H9 (cell line): ENCODE data around the gene MAPK8IP2. TPM values are rescaled to one million over a fixed set of nuclear protein-coding genes. Genes with fewer than 3 reads are reported as not detected.
"Not testable (repeated sequence)": the region's sequence is repeated elsewhere in the genome, so short reads cannot be mapped to it uniquely, and the experiment has no call there.

Experiments used
- DNase-seq: peaks from one replicate; pipeline ENCODE4 v3.0.0-alpha.2; 2017
- H2AFZ ChIP-seq: one replicate; pipeline ENCODE4 v1.6.1; 2013; ENCODE audit warnings: mild to moderate bottlenecking, low read length, control low read depth, moderate library complexity
- H2AK5ac ChIP-seq: 2 replicates; pipeline ENCODE4 v1.6.1; 2013; ENCODE audit warnings: low read length, control low read depth, mixed read lengths; ENCODE audit not compliant: insufficient read length
- H2BK120ac ChIP-seq: one replicate; pipeline ENCODE4 v1.6.1; 2013; ENCODE audit warnings: low read depth, mild to moderate bottlenecking, low read length, control low read depth, inconsistent platforms; ENCODE audit not compliant: poor library complexity, severe bottlenecking
- H2BK12ac ChIP-seq: 2 replicates; pipeline ENCODE4 v1.6.1; 2013; ENCODE audit warnings: low read length, control low read depth, mixed read lengths, low read depth; ENCODE audit not compliant: insufficient read length
- H2BK15ac ChIP-seq: 2 replicates; pipeline ENCODE4 v1.6.1; 2013; ENCODE audit warnings: low read depth, low read length, control low read depth
- H2BK20ac ChIP-seq: one replicate; pipeline ENCODE4 v1.6.1; 2013; ENCODE audit warnings: low read depth, mild to moderate bottlenecking, low read length, control low read depth, inconsistent platforms; ENCODE audit not compliant: poor library complexity, severe bottlenecking
- H2BK5ac ChIP-seq: 2 replicates; pipeline ENCODE4 v1.6.1; 2013; ENCODE audit warnings: low read length, control low read depth, mixed read lengths; ENCODE audit not compliant: insufficient read length
- H3K14ac ChIP-seq: 2 replicates; pipeline ENCODE4 v1.6.1; 2013; ENCODE audit warnings: low read length, control low read depth; ENCODE audit not compliant: insufficient read depth
- H3K18ac ChIP-seq: 2 replicates; pipeline ENCODE4 v1.6.1; 2013; ENCODE audit warnings: low read depth, mild to moderate bottlenecking, mixed read lengths, low read length, control low read depth; ENCODE audit not compliant: insufficient read length
- H3K23ac ChIP-seq: 2 replicates; pipeline ENCODE4 v1.6.1; 2013; ENCODE audit warnings: low read length, control low read depth, mixed read lengths, low read depth; ENCODE audit not compliant: insufficient read length
- H3K23me2 ChIP-seq: 2 replicates; pipeline ENCODE4 v1.6.1; 2013; ENCODE audit warnings: low read depth, mild to moderate bottlenecking, mixed read lengths, low read length, control low read depth; ENCODE audit not compliant: insufficient read length, poor library complexity, severe bottlenecking
- H3K27ac ChIP-seq: 2 replicates; pipeline ENCODE4 v1.5.1; 2013; ENCODE audit warnings: low read length, control low read depth, mixed read lengths, low read depth; ENCODE audit not compliant: insufficient read length
- H3K27me3 ChIP-seq: 2 replicates; pipeline ENCODE4 v1.6.1; 2013; ENCODE audit warnings: low read length, control low read depth, inconsistent platforms; ENCODE audit not compliant: insufficient read depth
- H3K4ac ChIP-seq: 2 replicates; pipeline ENCODE4 v1.6.1; 2013; ENCODE audit warnings: low read depth, mild to moderate bottlenecking, control low read depth, inconsistent platforms, low read length, moderate library complexity
- H3K4me1 ChIP-seq: 2 replicates; pipeline ENCODE4 v1.6.1; 2013; ENCODE audit warnings: low read length, control low read depth, inconsistent platforms; ENCODE audit not compliant: insufficient read depth
- H3K4me2 ChIP-seq: 2 replicates; pipeline ENCODE4 v1.6.1; 2013; ENCODE audit warnings: low read length, control low read depth, mixed read lengths; ENCODE audit not compliant: insufficient read length, insufficient read depth
- H3K56ac ChIP-seq: 2 replicates; pipeline ENCODE4 v1.6.1; 2013; ENCODE audit warnings: low read depth, mild to moderate bottlenecking, mixed read lengths, low read length, control low read depth; ENCODE audit not compliant: insufficient read length
- H3K79me1 ChIP-seq: 2 replicates; pipeline ENCODE4 v1.6.1; 2013; ENCODE audit warnings: low read depth, mild to moderate bottlenecking, moderate library complexity, low read length, control low read depth, inconsistent platforms; ENCODE audit not compliant: insufficient read depth, poor library complexity, severe bottlenecking
- H3K79me2 ChIP-seq: 2 replicates; pipeline ENCODE4 v1.6.1; 2013; ENCODE audit warnings: low read length, control low read depth, inconsistent platforms; ENCODE audit not compliant: insufficient read depth
- H3K9ac ChIP-seq: 2 replicates; pipeline ENCODE4 v1.6.1; 2013; ENCODE audit warnings: low read length, control low read depth, mixed read lengths; ENCODE audit not compliant: insufficient read length; ENCODE audit errors: extremely low read depth
- H3K9me3 ChIP-seq: one replicate; pipeline ENCODE4 v1.6.1; 2013; ENCODE audit warnings: low read depth, low read length, inconsistent platforms; ENCODE audit not compliant: control insufficient read depth
- H3T11ph ChIP-seq: one replicate; pipeline ENCODE4 v1.6.1; 2013; ENCODE audit warnings: mild to moderate bottlenecking, low read length, control low read depth, inconsistent platforms
- H4K20me1 ChIP-seq: one replicate; pipeline ENCODE4 v1.6.1; 2013; ENCODE audit not compliant: control insufficient read depth, insufficient read length, insufficient read depth
- H4K5ac ChIP-seq: 2 replicates; pipeline ENCODE4 v1.6.1; 2013; ENCODE audit warnings: low read depth, mild to moderate bottlenecking, mixed read lengths, low read length, control low read depth; ENCODE audit not compliant: insufficient read length
- H4K8ac ChIP-seq: replicated peaks from 2 replicates; pipeline ENCODE4 v1.6.1; 2013; ENCODE audit warnings: low read length, control low read depth, mixed read lengths, low read depth; ENCODE audit not compliant: insufficient read length
- H4K91ac ChIP-seq: 2 replicates; pipeline ENCODE4 v1.6.1; 2013; ENCODE audit warnings: low read depth, mild to moderate bottlenecking, moderate library complexity, mixed read lengths, low read length, control low read depth; ENCODE audit not compliant: insufficient read length
- H3K27ac Mint-ChIP-seq, 3 experiments: 2 replicates in 2 of 3; 3 replicates in 1 of 3; pipeline ENCODE4 v1.8.0; 2020 to 2021; ENCODE audit warnings: mixed read lengths in 3 of 3, mild to moderate bottlenecking in 1 of 3, moderate library complexity in 1 of 3
- H3K27me3 Mint-ChIP-seq: 2 replicates; pipeline ENCODE4 v1.8.0; 2021; ENCODE audit warnings: low read depth, mild to moderate bottlenecking, moderate library complexity, mixed read lengths
- H3K36me3 Mint-ChIP-seq, 3 experiments: 2 replicates in 2 of 3; 3 replicates in 1 of 3; pipeline ENCODE4 v1.8.0; 2020 to 2021; ENCODE audit warnings: low read depth in 3 of 3, mixed read lengths in 3 of 3; ENCODE audit not compliant: insufficient read depth in 1 of 3
- H3K4me1 Mint-ChIP-seq, 2 experiments: 2 replicates each; pipeline ENCODE4 v1.8.0; 2020; ENCODE audit warnings: mixed read lengths in 2 of 2
- H3K4me3 Mint-ChIP-seq, 2 experiments: 2 replicates in 1 of 2; 3 replicates in 1 of 2; pipeline ENCODE4 v1.8.0; 2020 to 2021; ENCODE audit warnings: mild to moderate bottlenecking in 2 of 2, mixed read lengths in 2 of 2, moderate library complexity in 1 of 2
- H3K9me3 Mint-ChIP-seq, 2 experiments: 2 replicates in 1 of 2; 3 replicates in 1 of 2; pipeline ENCODE4 v1.8.0; 2020; ENCODE audit warnings: mild to moderate bottlenecking in 2 of 2, mixed read lengths in 2 of 2, moderate library complexity in 1 of 2
- CTCF ChIP-seq: fragments of 200-600 bp; sonication (generic); conservative IDR thresholded peaks from 3 replicates; pipeline ENCODE4 v1.8.0; 2021; ENCODE audit warnings: antibody characterized with exemption, mild to moderate bottlenecking
- WGBS: extraction: QIAGEN DNeasy Blood & Tissue Kit; methylation state at CpG from one replicate; pipeline ENCODE4 v1.1.7; 2013; ENCODE audit warnings: missing lambda C conversion rate, low lambda C conversion rate, mixed read lengths; ENCODE audit not compliant: insufficient read length; ENCODE audit errors: extremely low coverage; 5-methylcytosine and 5-hydroxymethylcytosine counted together
- total RNA-seq: library from RNA; stranded (reverse); gene quantifications from 2 replicates; pipeline ENCODE4 v1.2.1, GENCODE V29; 2021

Gene MAPK8IP2
- total RNA-seq, 1 experiment from 2014 or later, result 5.7 TPM

- Mint-ChIP-seq H3K36me3 (no peaks in the 10 kb centered on the region; a peak in 1 of 7 replicates), H3K4me3 (no peak overlapping the region), H3K27me3 (peaks cover 31% of the 10 kb centered on the region), H3K27ac (peak overlapping the region in 1 of 3 experiments; percentile 75; a peak in 1 of 7 replicates), H3K9me3 (no peaks in the 10 kb centered on the region), H3K4me1 (peaks cover 4 to 5% of the 10 kb centered on the region in 2 experiments)
- Histone ChIP-seq H2BK120ac (no peak overlapping the region), H2AK5ac (no peak overlapping the region), H3K79me2 (no peaks in the 10 kb centered on the region), H3K27me3 (no peaks in the 10 kb centered on the region; the same call in 1 of the 2 replicates), H4K8ac (no peak overlapping the region), H3K9ac (no peak overlapping the region), H3K14ac (no peak overlapping the region; the same call in 1 of the 2 replicates), H3K4me1 (peaks cover 3% of the 10 kb centered on the region; the same call in 1 of the 2 replicates), H3K56ac (no peak overlapping the region), H4K91ac (no peak overlapping the region), H3K27ac (no peak overlapping the region), H3K23ac (no peak overlapping the region), H3K4ac (no peak overlapping the region), H2BK12ac (no peak overlapping the region), H2BK15ac (no peak overlapping the region), H3K79me1 (no peaks in the 10 kb centered on the region), H4K20me1 (no peaks in the 10 kb centered on the region), H3K4me2 (no peak overlapping the region), H2AFZ (no peak overlapping the region), H2BK5ac (no peak overlapping the region), H4K5ac (no peak overlapping the region), H3K18ac (no peak overlapping the region), H3K23me2 (peaks cover 5% of the 10 kb centered on the region), H2BK20ac (no peak overlapping the region), H3K9me3 (no peaks in the 10 kb centered on the region), H3T11ph (no peak overlapping the region)
- DNase-seq, result no peak
- WGBS, result no CpG with 5 or more reads among the region's 6 CpGs
- no peak for TF ChIP-seq CTCF
Observed at GRCh38 chr22:50607659-50608020, 7.0 kb downstream of the MAPK8IP2 start.

GRCh38 chr22:50608058-50608840 is 7.7 kb downstream of the MAPK8IP2 start:
- H2BK20ac ChIP-seq, H4K91ac ChIP-seq, H3K4me2 ChIP-seq, H3K4me3 Mint-ChIP-seq, H2BK15ac ChIP-seq, H3K9me3 ChIP-seq, H3K23me2 ChIP-seq, H4K8ac ChIP-seq, H3K36me3 Mint-ChIP-seq, H3K18ac ChIP-seq, H4K5ac ChIP-seq, H3K27ac ChIP-seq, H4K20me1 ChIP-seq, H2BK12ac ChIP-seq, H2AFZ ChIP-seq, H3K56ac ChIP-seq, H2AK5ac ChIP-seq, DNase-seq, H3K4ac ChIP-seq, H3T11ph ChIP-seq, H3K9ac ChIP-seq, H3K23ac ChIP-seq, H3K4me1 ChIP-seq, H3K79me1 ChIP-seq, H3K9me3 Mint-ChIP-seq, H3K27me3 ChIP-seq, H3K14ac ChIP-seq, H2BK120ac ChIP-seq, H2BK5ac ChIP-seq, H3K79me2 ChIP-seq: not testable (repeated sequence)
- Mint-ChIP-seq H3K27ac (peak overlapping the region in 1 of 3 experiments; percentile 75; a peak in 1 of 7 replicates), H3K4me1 (peaks cover 5 to 10% of the 10 kb centered on the region in 2 experiments), H3K27me3 (peaks cover 31% of the 10 kb centered on the region)
- no CpG with 5 or more reads among the region's 39 CpGs for WGBS
